ENCODE results near the gene LRRC75A.

LRRC75A gene

GRCh38 chr17:16494059-16494458, 2.1 kb upstream of the LRRC75A start:
- no peak for DNase-seq (ENCODE audit: low read depth in 2 of 2, low spot score in 1 of 2)

GRCh38 chr17:16493531-16494046, 1.6 kb upstream of the LRRC75A start:
- no peak for DNase-seq (ENCODE audit: low read depth in 2 of 2, low spot score in 1 of 2)

GRCh38 chr17:16492613-16493530, 879 bp upstream of the LRRC75A start:
- no peak for DNase-seq (ENCODE audit: low read depth in 2 of 2, low spot score in 1 of 2)

- no peak for DNase-seq (ENCODE audit: low read depth in 2 of 2, low spot score in 1 of 2)
Measured at GRCh38 chr17:16491131-16491702, 776 bp downstream of the LRRC75A start.

- DNase-seq (ENCODE audit: low read depth in 2 of 2, low spot score in 1 of 2) = no peak
Measured at GRCh38 chr17:16489431-16489830, 2.6 kb downstream of the LRRC75A start.

- no peak for DNase-seq (ENCODE audit: low read depth in 2 of 2, low spot score in 1 of 2)
Measured at GRCh38 chr17:16488968-16489337, 3.0 kb downstream of the LRRC75A start.

- no peak for DNase-seq (ENCODE audit: low read depth in 2 of 2, low spot score in 1 of 2)
Measured at GRCh38 chr17:16488186-16488967, 3.6 kb downstream of the LRRC75A start.

GRCh38 chr17:16486373-16487250, 5.4 kb downstream of the LRRC75A start:
- DNase-seq (ENCODE audit: low read depth in 2 of 2, low spot score in 1 of 2) = no peak

- DNase-seq (ENCODE audit: low read depth in 2 of 2, low spot score in 1 of 2) = no peak
Measured at GRCh38 chr17:16484445-16485175, 7.4 kb downstream of the LRRC75A start.

GRCh38 chr17:16483021-16483645, 8.9 kb downstream of the LRRC75A start:
- no peak for DNase-seq (ENCODE audit: low read depth in 2 of 2, low spot score in 1 of 2)

- no peak for DNase-seq (ENCODE audit: low read depth in 2 of 2, low spot score in 1 of 2)
Measured at GRCh38 chr17:16482253-16482652, 9.7 kb downstream of the LRRC75A start.

GRCh38 chr17:16480995-16481394, 11.0 kb downstream of the LRRC75A start:
- DNase-seq (ENCODE audit: low read depth in 2 of 2, low spot score in 1 of 2) = no peak

GRCh38 chr17:16479264-16479663, 12.7 kb downstream of the LRRC75A start:
- DNase-seq (ENCODE audit: low read depth in 2 of 2, low spot score in 1 of 2) = no peak

GRCh38 chr17:16478649-16479048, 13.3 kb downstream of the LRRC75A start:
- DNase-seq (ENCODE audit: low read depth in 2 of 2, low spot score in 1 of 2) = no peak

GRCh38 chr17:16477666-16478065, 14.3 kb downstream of the LRRC75A start:
- no peak for DNase-seq (ENCODE audit: low read depth in 2 of 2, low spot score in 1 of 2)

- no peak for DNase-seq (ENCODE audit: low read depth in 2 of 2, low spot score in 1 of 2)
Measured at GRCh38 chr17:16477255-16477654, 14.7 kb downstream of the LRRC75A start.

GRCh38 chr17:16475179-16475704, 16.8 kb downstream of the LRRC75A start:
- DNase-seq (ENCODE audit: low read depth in 2 of 2, low spot score in 1 of 2) = no peak

- no peak for DNase-seq (ENCODE audit: low read depth in 2 of 2, low spot score in 1 of 2)
Measured at GRCh38 chr17:16474012-16474725, 17.8 kb downstream of the LRRC75A start.
